Measurements from ENCODE around the gene NCK2.

The NCK2 gene

DNA sequence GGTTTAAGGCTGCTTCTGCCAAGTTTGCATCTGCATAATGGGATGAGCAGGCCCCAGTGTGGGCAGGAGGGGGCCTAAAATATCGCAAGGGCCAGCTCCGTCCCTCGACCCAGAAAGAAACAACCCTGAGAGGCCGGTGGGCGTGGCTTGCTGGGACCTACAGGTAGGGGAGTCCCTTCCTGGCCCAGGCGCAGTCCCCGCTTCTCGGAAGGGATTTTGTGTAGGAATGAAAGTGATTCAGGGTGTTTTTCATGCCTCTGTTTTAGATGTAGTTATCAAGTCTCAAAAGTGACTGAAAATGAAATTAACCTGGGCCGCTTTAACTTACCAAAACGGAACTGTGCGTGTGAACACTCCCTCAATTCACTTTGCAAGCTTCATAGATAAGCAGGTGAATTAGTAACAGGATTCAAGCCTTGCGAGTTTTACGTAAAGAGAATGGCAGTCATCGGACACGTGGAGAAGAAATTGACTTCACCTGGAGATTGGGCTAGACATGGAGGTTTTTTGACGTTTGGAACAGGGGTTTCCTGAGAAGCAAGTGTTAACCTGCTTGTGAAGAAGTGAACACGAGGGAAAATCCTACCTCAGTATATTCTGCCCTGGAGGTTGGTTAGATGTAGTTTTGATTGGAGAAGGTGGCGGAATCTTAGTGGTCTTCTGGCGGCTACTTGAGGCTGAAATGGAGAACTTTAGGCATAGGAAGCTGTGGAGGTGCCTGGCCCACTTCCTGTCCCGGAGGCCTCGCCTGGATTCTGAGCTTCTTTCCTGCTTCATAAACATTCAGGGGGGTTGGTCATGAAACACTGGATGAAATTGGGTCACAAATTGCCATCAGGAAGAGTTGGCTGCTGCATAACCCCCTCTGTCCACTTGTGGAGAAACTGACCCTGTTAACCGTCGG is 1.7 kb downstream of the NCK2 start:
- Histone ChIP-seq H3K27ac (ENCODE audit: low read depth, low read length) (peak overlapping the region; percentile 87), H3K36me3 (ENCODE audit: control insufficient read depth in 1 of 2, insufficient read depth in 2 of 2, low read length in 2 of 2) (peaks cover 0 to 3% of the 10 kb centered on the region in 2 donors), H3K4me1 (ENCODE audit: control insufficient read depth in 1 of 2, insufficient read depth in 2 of 2, low read length in 2 of 2) (peaks cover 54 to 60% of the 10 kb centered on the region in 2 donors), H3K27me3 (ENCODE audit: control insufficient read depth in 1 of 2, insufficient read depth in 2 of 2, low read length in 2 of 2) (no peaks in the 10 kb centered on the region), H3K4me3 (ENCODE audit: low read depth in 1 of 2, low read length in 2 of 2) (peak overlapping the region; percentile 81 to 86), H3K9me3 (ENCODE audit: control insufficient read depth in 1 of 2, low read length in 2 of 2) (no peaks in the 10 kb centered on the region), H3K9ac (ENCODE audit: low read depth in 1 of 2, low read length in 2 of 2) (peak overlapping the region; percentile 56 to 91)

DNA sequence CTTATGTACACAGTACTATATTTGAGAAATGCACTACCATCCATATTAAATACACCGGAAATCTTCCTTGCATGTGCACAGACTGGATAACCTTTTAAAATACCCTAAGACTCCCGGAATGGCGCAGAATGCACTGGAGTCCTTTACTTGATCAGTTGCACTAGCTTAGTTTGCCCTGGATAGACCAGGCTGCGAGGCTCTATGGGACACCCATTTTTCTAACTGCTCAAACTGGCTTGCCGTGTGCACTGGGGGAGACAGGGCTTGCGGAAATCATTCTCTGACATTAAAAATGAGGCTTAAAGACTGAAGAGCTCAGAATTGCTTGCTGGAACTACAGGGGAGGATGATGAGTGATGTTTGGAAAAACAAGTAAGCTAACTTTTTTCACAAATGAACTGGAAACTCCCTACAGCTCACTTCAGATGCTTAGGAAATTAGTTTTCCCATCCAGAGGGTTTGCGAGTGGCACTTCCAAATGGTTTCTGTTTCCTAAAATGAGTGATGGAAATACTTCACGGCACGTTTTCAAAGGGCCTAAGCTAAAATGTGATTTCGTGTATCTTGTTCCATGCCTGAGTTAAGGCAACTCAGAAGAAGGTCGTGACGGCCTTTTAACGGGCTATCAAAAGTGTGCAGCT is 2.7 kb downstream of the NCK2 start:
- no peaks in the 10 kb centered on the region for H3K27me3 ChIP-seq (ENCODE audit: control insufficient read depth in 1 of 2, insufficient read depth in 2 of 2, low read length in 2 of 2)
- H3K27ac ChIP-seq (ENCODE audit: low read depth, low read length) = no peak overlapping the region
- peak overlapping the region; percentile 56 to 91 for H3K9ac ChIP-seq (ENCODE audit: low read depth in 1 of 2, low read length in 2 of 2)
- H3K36me3 ChIP-seq (ENCODE audit: control insufficient read depth in 1 of 2, insufficient read depth in 2 of 2, low read length in 2 of 2) = peaks cover 0 to 3% of the 10 kb centered on the region in 2 donors
- H3K9me3 ChIP-seq (ENCODE audit: control insufficient read depth in 1 of 2, low read length in 2 of 2) = no peaks in the 10 kb centered on the region
- H3K4me3 ChIP-seq (ENCODE audit: low read depth in 1 of 2, low read length in 2 of 2) = peak overlapping the region; percentile 81 to 86
- H3K4me1 ChIP-seq (ENCODE audit: control insufficient read depth in 1 of 2, insufficient read depth in 2 of 2, low read length in 2 of 2) = peaks cover 62 to 69% of the 10 kb centered on the region in 2 donors

DNA sequence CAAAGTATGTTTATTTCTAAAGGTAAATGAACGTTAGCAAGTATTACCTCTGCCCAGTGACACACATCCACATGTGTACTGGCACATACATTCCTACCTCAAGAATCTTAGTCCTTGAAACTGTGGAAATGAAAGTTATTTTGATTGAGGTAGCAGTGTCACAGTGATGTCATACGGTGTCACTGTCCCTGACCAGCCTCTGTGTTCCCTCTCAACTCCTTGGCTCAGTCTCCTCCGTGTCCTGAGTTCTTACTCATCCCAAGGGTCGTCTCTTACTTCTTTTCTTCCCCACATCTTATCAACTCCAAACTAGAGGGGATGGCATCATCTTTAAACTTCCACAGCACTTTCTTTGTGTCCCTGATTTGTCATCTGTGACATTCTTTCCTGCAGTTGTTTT is 3.3 kb downstream of the NCK2 start:
- Histone ChIP-seq H3K9me3 (ENCODE audit: control insufficient read depth in 1 of 2, low read length in 2 of 2) (no peaks in the 10 kb centered on the region), H3K36me3 (ENCODE audit: control insufficient read depth in 1 of 2, insufficient read depth in 2 of 2, low read length in 2 of 2) (peaks cover 0 to 3% of the 10 kb centered on the region in 2 donors), H3K4me3 (ENCODE audit: low read depth in 1 of 2, low read length in 2 of 2) (no peak overlapping the region), H3K27ac (ENCODE audit: low read depth, low read length) (no peak overlapping the region), H3K4me1 (ENCODE audit: control insufficient read depth in 1 of 2, insufficient read depth in 2 of 2, low read length in 2 of 2) (peaks cover 69 to 76% of the 10 kb centered on the region in 2 donors), H3K27me3 (ENCODE audit: control insufficient read depth in 1 of 2, insufficient read depth in 2 of 2, low read length in 2 of 2) (no peaks in the 10 kb centered on the region), H3K9ac (ENCODE audit: low read depth in 1 of 2, low read length in 2 of 2) (peak overlapping the region in 1 of 2 donors; percentile 91)

- Histone ChIP-seq H3K36me3 (ENCODE audit: control insufficient read depth in 1 of 2, insufficient read depth in 2 of 2, low read length in 2 of 2) (peaks cover 0 to 3% of the 10 kb centered on the region in 2 donors), H3K27me3 (ENCODE audit: control insufficient read depth in 1 of 2, insufficient read depth in 2 of 2, low read length in 2 of 2) (no peaks in the 10 kb centered on the region), H3K9me3 (ENCODE audit: control insufficient read depth in 1 of 2, low read length in 2 of 2) (no peaks in the 10 kb centered on the region), H3K4me3 (ENCODE audit: low read depth in 1 of 2, low read length in 2 of 2) (peak overlapping the region in 1 of 2 donors; percentile 7), H3K9ac (ENCODE audit: low read depth in 1 of 2, low read length in 2 of 2) (peak overlapping the region in 1 of 2 donors; percentile 8), H3K27ac (ENCODE audit: low read depth, low read length) (no peak overlapping the region), H3K4me1 (ENCODE audit: control insufficient read depth in 1 of 2, insufficient read depth in 2 of 2, low read length in 2 of 2) (peaks cover 71 to 79% of the 10 kb centered on the region in 2 donors)
These were observed 3.9 kb downstream of the NCK2 start for GRCh38 chr2:105748566-105748965.

GRCh38 chr2:105749583-105750400 is 5.1 kb downstream of the NCK2 start:
- peak overlapping the region in 1 of 2 donors; percentile 27 for H3K4me3 ChIP-seq (ENCODE audit: low read depth in 1 of 2, low read length in 2 of 2)
- no peak overlapping the region for H3K27ac ChIP-seq (ENCODE audit: low read depth, low read length)
- H3K9ac ChIP-seq (ENCODE audit: low read depth in 1 of 2, low read length in 2 of 2) = no peak overlapping the region
- no peaks in the 10 kb centered on the region for H3K27me3 ChIP-seq (ENCODE audit: control insufficient read depth in 1 of 2, insufficient read depth in 2 of 2, low read length in 2 of 2)
- H3K36me3 ChIP-seq (ENCODE audit: control insufficient read depth in 1 of 2, insufficient read depth in 2 of 2, low read length in 2 of 2) = peaks cover 0 to 3% of the 10 kb centered on the region in 2 donors
- peaks cover 81 to 83% of the 10 kb centered on the region in 2 donors for H3K4me1 ChIP-seq (ENCODE audit: control insufficient read depth in 1 of 2, insufficient read depth in 2 of 2, low read length in 2 of 2)
- H3K9me3 ChIP-seq (ENCODE audit: control insufficient read depth in 1 of 2, low read length in 2 of 2) = no peaks in the 10 kb centered on the region

DNA sequence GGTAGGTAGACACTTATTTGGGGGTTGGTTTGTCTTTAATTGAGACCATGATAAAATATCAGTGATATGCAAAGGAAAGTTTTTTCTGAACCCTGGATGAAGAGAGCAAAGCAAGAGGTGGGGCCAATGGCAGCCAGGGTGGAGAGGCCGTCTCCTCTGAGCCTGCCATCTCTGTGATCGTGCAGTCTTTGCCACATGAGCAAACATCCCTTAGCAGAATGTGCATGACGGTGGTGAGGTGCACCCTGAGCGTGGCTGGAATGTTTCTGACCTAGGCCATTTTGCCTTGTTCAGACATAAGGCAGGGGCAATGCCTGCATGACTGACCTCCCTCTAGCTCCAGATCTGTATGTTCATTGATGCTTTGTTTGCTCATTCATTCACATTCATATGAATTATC is 6.0 kb downstream of the NCK2 start:
- no peak overlapping the region for H3K4me3 ChIP-seq (ENCODE audit: low read depth in 1 of 2, low read length in 2 of 2)
- peaks cover 89 to 93% of the 10 kb centered on the region in 2 donors for H3K4me1 ChIP-seq (ENCODE audit: control insufficient read depth in 1 of 2, insufficient read depth in 2 of 2, low read length in 2 of 2)
- no peak overlapping the region for H3K27ac ChIP-seq (ENCODE audit: low read depth, low read length)

DNA sequence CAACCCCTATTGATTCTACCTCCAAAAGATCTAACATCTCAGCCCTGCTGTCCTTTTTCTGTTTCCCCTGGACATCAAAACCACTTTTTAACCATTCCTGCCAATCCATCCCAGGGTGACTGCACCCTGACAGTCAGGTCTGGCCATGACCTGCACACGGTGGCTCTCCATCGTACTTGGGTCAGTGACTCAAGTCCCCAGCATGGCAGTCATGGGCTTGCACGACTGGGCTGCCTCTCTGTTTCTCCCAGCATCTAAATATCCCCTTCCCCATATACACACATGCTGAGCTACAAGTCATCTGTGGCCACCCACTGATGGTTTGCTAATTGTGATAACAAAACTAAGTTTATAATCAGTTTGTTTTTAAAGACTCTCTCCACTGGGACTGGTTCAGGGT is 6.6 kb downstream of the NCK2 start:
- no peaks in the 10 kb centered on the region for H3K9me3 ChIP-seq (ENCODE audit: control insufficient read depth in 1 of 2, low read length in 2 of 2)
- no peaks in the 10 kb centered on the region for H3K27me3 ChIP-seq (ENCODE audit: control insufficient read depth in 1 of 2, insufficient read depth in 2 of 2, low read length in 2 of 2)
- no peak overlapping the region for H3K9ac ChIP-seq (ENCODE audit: low read depth in 1 of 2, low read length in 2 of 2)
- peaks cover 0 to 3% of the 10 kb centered on the region in 2 donors for H3K36me3 ChIP-seq (ENCODE audit: control insufficient read depth in 1 of 2, insufficient read depth in 2 of 2, low read length in 2 of 2)
- H3K27ac ChIP-seq (ENCODE audit: low read depth, low read length) = no peak overlapping the region
- H3K4me1 ChIP-seq (ENCODE audit: control insufficient read depth in 1 of 2, insufficient read depth in 2 of 2, low read length in 2 of 2) = peaks cover 94 to 98% of the 10 kb centered on the region in 2 donors
- no peak overlapping the region for H3K4me3 ChIP-seq (ENCODE audit: low read depth in 1 of 2, low read length in 2 of 2)

More for the DNA sequence above, 6.0 kb downstream of the NCK2 start:
- peaks cover 0 to 3% of the 10 kb centered on the region in 2 donors for H3K36me3 ChIP-seq (ENCODE audit: control insufficient read depth in 1 of 2, insufficient read depth in 2 of 2, low read length in 2 of 2)
- no peak overlapping the region for H3K9ac ChIP-seq (ENCODE audit: low read depth in 1 of 2, low read length in 2 of 2)
- H3K9me3 ChIP-seq (ENCODE audit: control insufficient read depth in 1 of 2, low read length in 2 of 2) = no peaks in the 10 kb centered on the region
- no peaks in the 10 kb centered on the region for H3K27me3 ChIP-seq (ENCODE audit: control insufficient read depth in 1 of 2, insufficient read depth in 2 of 2, low read length in 2 of 2)

- no peaks in the 10 kb centered on the region for H3K27me3 ChIP-seq (ENCODE audit: control insufficient read depth in 1 of 2, insufficient read depth in 2 of 2, low read length in 2 of 2)
- peaks cover 87 to 97% of the 10 kb centered on the region in 2 donors for H3K4me1 ChIP-seq (ENCODE audit: control insufficient read depth in 1 of 2, insufficient read depth in 2 of 2, low read length in 2 of 2)
- no peak overlapping the region for H3K9ac ChIP-seq (ENCODE audit: low read depth in 1 of 2, low read length in 2 of 2)
- H3K9me3 ChIP-seq (ENCODE audit: control insufficient read depth in 1 of 2, low read length in 2 of 2) = no peaks in the 10 kb centered on the region
- peak overlapping the region; percentile 1 to 23 for H3K4me3 ChIP-seq (ENCODE audit: low read depth in 1 of 2, low read length in 2 of 2)
- no peak overlapping the region for H3K27ac ChIP-seq (ENCODE audit: low read depth, low read length)
- peaks cover 0 to 3% of the 10 kb centered on the region in 2 donors for H3K36me3 ChIP-seq (ENCODE audit: control insufficient read depth in 1 of 2, insufficient read depth in 2 of 2, low read length in 2 of 2)
These were observed 8.1 kb downstream of the NCK2 start for GRCh38 chr2:105752691-105753358.

DNA sequence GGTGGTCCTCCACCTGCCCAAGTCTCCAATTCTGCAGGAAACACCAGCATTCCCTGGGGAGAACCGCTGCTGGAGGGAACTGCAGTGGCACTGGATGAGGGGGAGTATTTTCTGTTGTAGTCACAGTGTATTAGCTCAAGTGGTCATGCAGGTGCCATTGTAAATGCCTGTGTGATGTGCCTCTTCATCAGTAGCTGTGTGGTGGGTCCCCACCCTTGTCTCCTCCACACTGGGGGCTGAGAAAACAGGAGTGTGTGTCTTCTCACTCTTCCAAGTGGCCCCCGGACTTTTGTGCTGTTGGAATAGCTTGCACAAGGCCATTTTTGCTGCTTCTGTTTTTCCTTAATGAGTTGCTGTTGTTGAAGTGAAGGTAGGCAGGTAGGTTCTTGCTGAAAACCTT is 8.7 kb downstream of the NCK2 start:
- Histone ChIP-seq H3K27ac (ENCODE audit: low read depth, low read length) (no peak overlapping the region), H3K4me3 (ENCODE audit: low read depth in 1 of 2, low read length in 2 of 2) (peak overlapping the region in 1 of 2 donors; percentile 23), H3K36me3 (ENCODE audit: control insufficient read depth in 1 of 2, insufficient read depth in 2 of 2, low read length in 2 of 2) (peaks cover 0 to 3% of the 10 kb centered on the region in 2 donors), H3K27me3 (ENCODE audit: control insufficient read depth in 1 of 2, insufficient read depth in 2 of 2, low read length in 2 of 2) (no peaks in the 10 kb centered on the region), H3K9ac (ENCODE audit: low read depth in 1 of 2, low read length in 2 of 2) (no peak overlapping the region), H3K9me3 (ENCODE audit: control insufficient read depth in 1 of 2, low read length in 2 of 2) (no peaks in the 10 kb centered on the region), H3K4me1 (ENCODE audit: control insufficient read depth in 1 of 2, insufficient read depth in 2 of 2, low read length in 2 of 2) (peaks cover 82 to 94% of the 10 kb centered on the region in 2 donors)

All from duodenal mucosa (tissue), 2 donors.